ENCODE measurements around the gene CACNA1S.

- TF ChIP-seq CTCF (IDR thresholded peaks at IDR 0.05; ENCODE audit: low read depth, low read length), result no peak
- TF ChIP-seq POLR2A (IDR thresholded peaks at IDR 0.05; ENCODE audit: extremely low read depth, insufficient read length), result no peak
- TF ChIP-seq MYC (IDR thresholded peaks at IDR 0.05; ENCODE audit: low read depth, low read length), result no peak
- TF ChIP-seq MAX (IDR thresholded peaks at IDR 0.05; ENCODE audit: low read depth, low read length), result no peak
Measured at GRCh38 chr1:201111672-201112071, 554 bp downstream of the CACNA1S start.

Measured in NB4 (cell line).